WTC11 (cell line): ENCODE data around the gene CDH2. TPM values are rescaled to one million over a fixed set of nuclear protein-coding genes. Genes with fewer than 3 reads are reported as not detected.

Experiments used
- ATAC-seq: fragments of 200-7000 bp; cut with Tn5 transposase; 2 replicates; pipeline ENCODE4 v1.10.0; 2021; ENCODE audit warnings: mild to moderate bottlenecking, moderate library complexity
- CTCF ChIA-PET: fragments of 300-600 bp; sonication (Branson Sonifier 250); formaldehyde crosslinking; loops from one replicate; lab custom pipeline; 2021; ENCODE audit warnings: antibody characterized with exemption; lab: Charles Lee
- POLR2A ChIA-PET: fragments of 350-600 bp; sonication (Branson Sonifier 250); formaldehyde crosslinking; loops from one replicate; lab custom pipeline; 2021; ENCODE audit warnings: antibody characterized with exemption; lab: Charles Lee
- DNase-seq: peaks from one replicate; pipeline ENCODE4 v3.0.0; 2021; ENCODE audit warnings: low spot score
- H3K27ac Mint-ChIP-seq: 2 replicates; pipeline ENCODE4 v1.8.0; 2021; ENCODE audit warnings: mixed read lengths
- H3K27me3 Mint-ChIP-seq: 2 replicates; pipeline ENCODE4 v1.8.0; 2021; ENCODE audit warnings: low read depth, mild to moderate bottlenecking, moderate library complexity, mixed read lengths
- H3K36me3 Mint-ChIP-seq: 2 replicates; pipeline ENCODE4 v1.8.0; 2021; ENCODE audit warnings: mixed read lengths
- H3K4me1 Mint-ChIP-seq: 2 replicates; pipeline ENCODE4 v1.8.0; 2022; ENCODE audit warnings: mixed read lengths
- H3K4me3 Mint-ChIP-seq: 2 replicates; pipeline ENCODE4 v1.8.0; 2021; ENCODE audit warnings: mild to moderate bottlenecking, moderate library complexity, mixed read lengths
- H3K9me3 Mint-ChIP-seq: 2 replicates; pipeline ENCODE4 v1.8.0; 2021; ENCODE audit warnings: mixed read lengths
- EMX1 ChIP-seq: fragments of 250-450 bp; sonication (Bioruptor Pico); IDR thresholded peaks from 2 replicates; pipeline ENCODE4 v1.8.0; 2021; ENCODE audit warnings: mild to moderate bottlenecking
- GRHL2 ChIP-seq: fragments of 250-450 bp; sonication (Bioruptor Pico); IDR thresholded peaks from 2 replicates; pipeline ENCODE4 v1.8.0; 2022; ENCODE audit warnings: mild to moderate bottlenecking, moderate library complexity; ENCODE audit not compliant: insufficient replicate concordance, severe bottlenecking
- GTF2I ChIP-seq: fragments of 250-450 bp; sonication (Bioruptor Pico); conservative IDR thresholded peaks from 2 replicates; pipeline ENCODE4 v1.4.0; 2021; ENCODE audit warnings: mild to moderate bottlenecking
- HMGA2 ChIP-seq: fragments of 250-450 bp; sonication (Bioruptor Pico); IDR thresholded peaks from 2 replicates; pipeline ENCODE4 v1.4.0; 2021; ENCODE audit warnings: mild to moderate bottlenecking, moderate library complexity
- JAZF1 ChIP-seq: fragments of 250-450 bp; sonication (Bioruptor Pico); IDR thresholded peaks from 2 replicates; pipeline ENCODE4 v1.9.0; 2021; ENCODE audit warnings: moderate library complexity, mild to moderate bottlenecking, inconsistent platforms
- MXD4 ChIP-seq: fragments of 250-450 bp; sonication (Bioruptor Pico); IDR thresholded peaks from 2 replicates; pipeline ENCODE4 v1.8.0; 2021; ENCODE audit warnings: mild to moderate bottlenecking, moderate library complexity, borderline replicate concordance
- MYBL2 ChIP-seq: sonication (generic); formaldehyde crosslinking; IDR thresholded peaks from 2 replicates; pipeline ENCODE4 v1.8.1; 2023; ENCODE audit warnings: mild to moderate bottlenecking, moderate library complexity, missing genetic modification reagents
- SMAD3 ChIP-seq: sonication (generic); formaldehyde crosslinking; IDR thresholded peaks from 2 replicates; pipeline ENCODE4 v1.8.0; 2022; ENCODE audit warnings: missing genetic modification reagents, mild to moderate bottlenecking, borderline replicate concordance
- TEAD1 ChIP-seq: sonication (generic); formaldehyde crosslinking; IDR thresholded peaks from 2 replicates; pipeline ENCODE4 v1.8.0; 2022; ENCODE audit warnings: mild to moderate bottlenecking, missing genetic modification reagents
- TEAD4 ChIP-seq: sonication (generic); formaldehyde crosslinking; IDR thresholded peaks from 2 replicates; pipeline ENCODE4 v1.8.0; 2022; ENCODE audit warnings: mild to moderate bottlenecking, missing genetic modification reagents
- TP53 ChIP-seq: sonication (generic); formaldehyde crosslinking; IDR thresholded peaks from 2 replicates; pipeline ENCODE4 v1.8.1; 2023; ENCODE audit warnings: mild to moderate bottlenecking, missing genetic modification reagents
- ZNF121 ChIP-seq: sonication (generic); formaldehyde crosslinking; IDR thresholded peaks from 2 replicates; pipeline ENCODE4 v1.8.0; 2023; ENCODE audit warnings: missing genetic modification reagents
- ZNF423 ChIP-seq: fragments of 250-450 bp; sonication (Bioruptor Pico); IDR thresholded peaks from 2 replicates; pipeline ENCODE4 v2.1.2; 2022; ENCODE audit warnings: mild to moderate bottlenecking, moderate library complexity
- total RNA-seq: library from RNA; stranded (reverse); gene quantifications from 3 replicates; pipeline ENCODE4 v1.2.3, GENCODE V29; 2021
- TF ChIP-seq, protein P1 (sequence below): sonication (generic); formaldehyde crosslinking; conservative IDR thresholded peaks from 2 replicates; pipeline ENCODE4 v1.8.1; 2022; ENCODE audit warnings: mild to moderate bottlenecking, missing genetic modification reagents
- TF ChIP-seq, protein P2 (sequence below): sonication (generic); formaldehyde crosslinking; IDR thresholded peaks from 2 replicates; pipeline ENCODE4 v1.8.1; 2023; ENCODE audit warnings: mild to moderate bottlenecking, missing genetic modification reagents
- TF ChIP-seq, protein P3 (sequence below): sonication (generic); formaldehyde crosslinking; IDR thresholded peaks from 2 replicates; pipeline ENCODE4 v1.8.1; 2022; ENCODE audit warnings: missing genetic modification reagents, borderline replicate concordance
- TF ChIP-seq, protein P4 (sequence below): sonication (generic); formaldehyde crosslinking; IDR thresholded peaks from 2 replicates; pipeline ENCODE4 v1.8.1; 2022; ENCODE audit warnings: low read depth, mild to moderate bottlenecking, moderate library complexity, missing genetic modification reagents, borderline replicate concordance
- TF ChIP-seq, protein P5 (sequence below): sonication (generic); formaldehyde crosslinking; IDR thresholded peaks from 2 replicates; pipeline ENCODE4 v1.8.1; 2023; ENCODE audit warnings: mild to moderate bottlenecking, missing genetic modification reagents, moderate library complexity
- TF ChIP-seq, protein P6 (sequence below): sonication (generic); formaldehyde crosslinking; IDR thresholded peaks from 2 replicates; pipeline ENCODE4 v1.8.0; 2022; ENCODE audit warnings: missing genetic modification reagents
- TF ChIP-seq, protein P7 (sequence below): fragments of 250-450 bp; sonication (Bioruptor Pico); IDR thresholded peaks from 2 replicates; pipeline ENCODE4 v1.9.0; 2021; ENCODE audit warnings: mild to moderate bottlenecking, borderline replicate concordance
- TF ChIP-seq, protein P8 (sequence below): fragments of 250-450 bp; sonication (Bioruptor Pico); IDR thresholded peaks from 2 replicates; pipeline ENCODE4 v1.8.0; 2021; ENCODE audit warnings: mild to moderate bottlenecking

Gene CDH2
- total RNA-seq, 1 experiment from 2014 or later = 17.3 TPM

DNA sequence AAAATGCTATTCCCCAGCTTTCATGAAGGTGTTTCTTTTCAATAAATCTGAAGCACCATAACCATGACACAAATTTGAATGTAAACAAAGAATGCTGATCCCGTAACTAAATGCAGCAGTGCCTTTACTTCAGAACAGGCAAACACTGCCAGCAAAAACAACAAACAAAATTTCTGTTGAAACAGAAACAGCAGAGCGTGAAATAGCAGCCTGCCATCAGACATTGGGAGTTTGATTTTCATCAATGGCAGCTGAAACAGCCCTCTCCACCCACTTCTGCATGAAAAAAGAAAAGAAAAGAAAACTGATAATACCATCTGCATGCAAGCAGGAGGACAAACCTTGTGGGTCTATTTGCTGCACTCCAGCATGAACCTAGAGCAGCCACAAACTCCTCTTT, 128.3 kb downstream of the CDH2 start:
- ChIA-PET CTCF (no interaction called here), POLR2A (no interaction called here)
- H3K36me3 Mint-ChIP-seq = no peaks in the 10 kb centered on the region
- H3K27me3 Mint-ChIP-seq = no peaks in the 10 kb centered on the region
- no peak for ATAC-seq
- H3K4me1 Mint-ChIP-seq = peaks cover 40% of the 10 kb centered on the region
- no peak for DNase-seq
- H3K4me3 Mint-ChIP-seq = no peak overlapping the region
- H3K9me3 Mint-ChIP-seq = no peaks in the 10 kb centered on the region
- TF ChIP-seq ZNF121 = no peak
- TF ChIP-seq JAZF1 = no peak
- no peak for TF ChIP-seq MXD4 (CRISPR knock-in tag)
- TF ChIP-seq, protein P1, sequence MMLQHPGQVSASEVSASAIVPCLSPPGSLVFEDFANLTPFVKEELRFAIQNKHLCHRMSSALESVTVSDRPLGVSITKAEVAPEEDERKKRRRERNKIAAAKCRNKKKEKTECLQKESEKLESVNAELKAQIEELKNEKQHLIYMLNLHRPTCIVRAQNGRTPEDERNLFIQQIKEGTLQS (CRISPR knock-in tag) = no peak
- TF ChIP-seq ZNF423 (CRISPR knock-in tag) = no peak
- no peak for TF ChIP-seq TP53 (CRISPR knock-in tag)
- TF ChIP-seq, protein P2, sequence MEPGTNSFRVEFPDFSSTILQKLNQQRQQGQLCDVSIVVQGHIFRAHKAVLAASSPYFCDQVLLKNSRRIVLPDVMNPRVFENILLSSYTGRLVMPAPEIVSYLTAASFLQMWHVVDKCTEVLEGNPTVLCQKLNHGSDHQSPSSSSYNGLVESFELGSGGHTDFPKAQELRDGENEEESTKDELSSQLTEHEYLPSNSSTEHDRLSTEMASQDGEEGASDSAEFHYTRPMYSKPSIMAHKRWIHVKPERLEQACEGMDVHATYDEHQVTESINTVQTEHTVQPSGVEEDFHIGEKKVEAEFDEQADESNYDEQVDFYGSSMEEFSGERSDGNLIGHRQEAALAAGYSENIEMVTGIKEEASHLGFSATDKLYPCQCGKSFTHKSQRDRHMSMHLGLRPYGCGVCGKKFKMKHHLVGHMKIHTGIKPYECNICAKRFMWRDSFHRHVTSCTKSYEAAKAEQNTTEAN (CRISPR knock-in tag) = no peak
- H3K27ac Mint-ChIP-seq = 0 out of 2 replicates have a peak overlapping the region, but pooled peaks have one; percentile 45

DNA sequence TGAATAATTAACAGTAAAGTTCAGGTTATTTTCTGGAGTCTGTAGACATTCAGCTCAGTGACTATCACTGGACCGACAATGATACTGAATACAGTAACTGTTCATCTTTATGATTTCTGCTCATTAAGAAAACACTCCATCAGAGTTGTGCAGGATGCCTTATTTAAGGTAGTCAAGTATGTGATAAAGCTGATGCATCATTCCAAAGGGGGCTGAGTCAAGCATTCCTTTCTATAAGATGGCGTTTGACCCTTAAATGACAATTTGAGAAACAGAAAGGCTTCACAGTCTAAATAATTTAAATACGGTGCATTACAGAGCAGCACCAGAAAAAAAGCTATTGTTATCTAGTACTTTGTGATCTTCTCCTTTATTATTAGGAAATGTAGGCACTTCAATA, 131.1 kb downstream of the CDH2 start:
- ATAC-seq (peak; percentile 32; the same call in 1 of the 2 replicates), DNase-seq (no peak)
- H3K27ac Mint-ChIP-seq = peak overlapping the region; percentile 50; the same call in 1 of the 2 replicates
- no peaks in the 10 kb centered on the region for H3K9me3 Mint-ChIP-seq
- CTCF ChIA-PET = interaction anchor here (1.1 kb wide), 1 partner anchor 9 kb away, joined by 3 read pairs; no protein-coding TSS in a partner anchor
- no peak overlapping the region for H3K4me3 Mint-ChIP-seq
- no peaks in the 10 kb centered on the region for H3K36me3 Mint-ChIP-seq
- H3K27me3 Mint-ChIP-seq = no peaks in the 10 kb centered on the region
- H3K4me1 Mint-ChIP-seq = peaks cover 40% of the 10 kb centered on the region
- POLR2A ChIA-PET = no interaction called here
- TF ChIP-seq SMAD3 (CRISPR knock-in tag) (no peak), TEAD1 (CRISPR knock-in tag) (no peak), MYBL2 (CRISPR knock-in tag) (no peak), GRHL2 (no peak), EMX1 (CRISPR knock-in tag) (no peak), ZNF423 (CRISPR knock-in tag) (no peak), HMGA2 (no peak), TEAD4 (CRISPR knock-in tag) (no peak), GTF2I (CRISPR knock-in tag) (no peak)
- TF ChIP-seq, protein P3, sequence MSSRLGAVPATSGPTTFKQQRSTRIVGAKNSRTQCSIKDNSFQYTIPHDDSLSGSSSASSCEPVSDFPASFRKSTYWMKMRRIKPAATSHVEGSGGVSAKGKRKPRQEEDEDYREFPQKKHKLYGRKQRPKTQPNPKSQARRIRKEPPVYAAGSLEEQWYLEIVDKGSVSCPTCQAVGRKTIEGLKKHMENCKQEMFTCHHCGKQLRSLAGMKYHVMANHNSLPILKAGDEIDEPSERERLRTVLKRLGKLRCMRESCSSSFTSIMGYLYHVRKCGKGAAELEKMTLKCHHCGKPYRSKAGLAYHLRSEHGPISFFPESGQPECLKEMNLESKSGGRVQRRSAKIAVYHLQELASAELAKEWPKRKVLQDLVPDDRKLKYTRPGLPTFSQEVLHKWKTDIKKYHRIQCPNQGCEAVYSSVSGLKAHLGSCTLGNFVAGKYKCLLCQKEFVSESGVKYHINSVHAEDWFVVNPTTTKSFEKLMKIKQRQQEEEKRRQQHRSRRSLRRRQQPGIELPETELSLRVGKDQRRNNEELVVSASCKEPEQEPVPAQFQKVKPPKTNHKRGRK = no peak
- TF ChIP-seq, protein P4, sequence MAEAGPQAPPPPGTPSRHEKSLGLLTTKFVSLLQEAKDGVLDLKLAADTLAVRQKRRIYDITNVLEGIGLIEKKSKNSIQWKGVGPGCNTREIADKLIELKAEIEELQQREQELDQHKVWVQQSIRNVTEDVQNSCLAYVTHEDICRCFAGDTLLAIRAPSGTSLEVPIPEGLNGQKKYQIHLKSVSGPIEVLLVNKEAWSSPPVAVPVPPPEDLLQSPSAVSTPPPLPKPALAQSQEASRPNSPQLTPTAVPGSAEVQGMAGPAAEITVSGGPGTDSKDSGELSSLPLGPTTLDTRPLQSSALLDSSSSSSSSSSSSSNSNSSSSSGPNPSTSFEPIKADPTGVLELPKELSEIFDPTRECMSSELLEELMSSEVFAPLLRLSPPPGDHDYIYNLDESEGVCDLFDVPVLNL = no peak
- TF ChIP-seq, protein P5, sequence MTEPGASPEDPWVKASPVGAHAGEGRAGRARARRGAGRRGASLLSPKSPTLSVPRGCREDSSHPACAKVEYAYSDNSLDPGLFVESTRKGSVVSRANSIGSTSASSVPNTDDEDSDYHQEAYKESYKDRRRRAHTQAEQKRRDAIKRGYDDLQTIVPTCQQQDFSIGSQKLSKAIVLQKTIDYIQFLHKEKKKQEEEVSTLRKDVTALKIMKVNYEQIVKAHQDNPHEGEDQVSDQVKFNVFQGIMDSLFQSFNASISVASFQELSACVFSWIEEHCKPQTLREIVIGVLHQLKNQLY = no peak
- TF ChIP-seq, protein P6, sequence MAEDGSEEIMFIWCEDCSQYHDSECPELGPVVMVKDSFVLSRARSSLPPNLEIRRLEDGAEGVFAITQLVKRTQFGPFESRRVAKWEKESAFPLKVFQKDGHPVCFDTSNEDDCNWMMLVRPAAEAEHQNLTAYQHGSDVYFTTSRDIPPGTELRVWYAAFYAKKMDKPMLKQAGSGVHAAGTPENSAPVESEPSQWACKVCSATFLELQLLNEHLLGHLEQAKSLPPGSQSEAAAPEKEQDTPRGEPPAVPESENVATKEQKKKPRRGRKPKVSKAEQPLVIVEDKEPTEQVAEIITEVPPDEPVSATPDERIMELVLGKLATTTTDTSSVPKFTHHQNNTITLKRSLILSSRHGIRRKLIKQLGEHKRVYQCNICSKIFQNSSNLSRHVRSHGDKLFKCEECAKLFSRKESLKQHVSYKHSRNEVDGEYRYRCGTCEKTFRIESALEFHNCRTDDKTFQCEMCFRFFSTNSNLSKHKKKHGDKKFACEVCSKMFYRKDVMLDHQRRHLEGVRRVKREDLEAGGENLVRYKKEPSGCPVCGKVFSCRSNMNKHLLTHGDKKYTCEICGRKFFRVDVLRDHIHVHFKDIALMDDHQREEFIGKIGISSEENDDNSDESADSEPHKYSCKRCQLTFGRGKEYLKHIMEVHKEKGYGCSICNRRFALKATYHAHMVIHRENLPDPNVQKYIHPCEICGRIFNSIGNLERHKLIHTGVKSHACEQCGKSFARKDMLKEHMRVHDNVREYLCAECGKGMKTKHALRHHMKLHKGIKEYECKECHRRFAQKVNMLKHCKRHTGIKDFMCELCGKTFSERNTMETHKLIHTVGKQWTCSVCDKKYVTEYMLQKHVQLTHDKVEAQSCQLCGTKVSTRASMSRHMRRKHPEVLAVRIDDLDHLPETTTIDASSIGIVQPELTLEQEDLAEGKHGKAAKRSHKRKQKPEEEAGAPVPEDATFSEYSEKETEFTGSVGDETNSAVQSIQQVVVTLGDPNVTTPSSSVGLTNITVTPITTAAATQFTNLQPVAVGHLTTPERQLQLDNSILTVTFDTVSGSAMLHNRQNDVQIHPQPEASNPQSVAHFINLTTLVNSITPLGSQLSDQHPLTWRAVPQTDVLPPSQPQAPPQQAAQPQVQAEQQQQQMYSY (CRISPR knock-in tag) = no peak
- TF ChIP-seq, protein P7, sequence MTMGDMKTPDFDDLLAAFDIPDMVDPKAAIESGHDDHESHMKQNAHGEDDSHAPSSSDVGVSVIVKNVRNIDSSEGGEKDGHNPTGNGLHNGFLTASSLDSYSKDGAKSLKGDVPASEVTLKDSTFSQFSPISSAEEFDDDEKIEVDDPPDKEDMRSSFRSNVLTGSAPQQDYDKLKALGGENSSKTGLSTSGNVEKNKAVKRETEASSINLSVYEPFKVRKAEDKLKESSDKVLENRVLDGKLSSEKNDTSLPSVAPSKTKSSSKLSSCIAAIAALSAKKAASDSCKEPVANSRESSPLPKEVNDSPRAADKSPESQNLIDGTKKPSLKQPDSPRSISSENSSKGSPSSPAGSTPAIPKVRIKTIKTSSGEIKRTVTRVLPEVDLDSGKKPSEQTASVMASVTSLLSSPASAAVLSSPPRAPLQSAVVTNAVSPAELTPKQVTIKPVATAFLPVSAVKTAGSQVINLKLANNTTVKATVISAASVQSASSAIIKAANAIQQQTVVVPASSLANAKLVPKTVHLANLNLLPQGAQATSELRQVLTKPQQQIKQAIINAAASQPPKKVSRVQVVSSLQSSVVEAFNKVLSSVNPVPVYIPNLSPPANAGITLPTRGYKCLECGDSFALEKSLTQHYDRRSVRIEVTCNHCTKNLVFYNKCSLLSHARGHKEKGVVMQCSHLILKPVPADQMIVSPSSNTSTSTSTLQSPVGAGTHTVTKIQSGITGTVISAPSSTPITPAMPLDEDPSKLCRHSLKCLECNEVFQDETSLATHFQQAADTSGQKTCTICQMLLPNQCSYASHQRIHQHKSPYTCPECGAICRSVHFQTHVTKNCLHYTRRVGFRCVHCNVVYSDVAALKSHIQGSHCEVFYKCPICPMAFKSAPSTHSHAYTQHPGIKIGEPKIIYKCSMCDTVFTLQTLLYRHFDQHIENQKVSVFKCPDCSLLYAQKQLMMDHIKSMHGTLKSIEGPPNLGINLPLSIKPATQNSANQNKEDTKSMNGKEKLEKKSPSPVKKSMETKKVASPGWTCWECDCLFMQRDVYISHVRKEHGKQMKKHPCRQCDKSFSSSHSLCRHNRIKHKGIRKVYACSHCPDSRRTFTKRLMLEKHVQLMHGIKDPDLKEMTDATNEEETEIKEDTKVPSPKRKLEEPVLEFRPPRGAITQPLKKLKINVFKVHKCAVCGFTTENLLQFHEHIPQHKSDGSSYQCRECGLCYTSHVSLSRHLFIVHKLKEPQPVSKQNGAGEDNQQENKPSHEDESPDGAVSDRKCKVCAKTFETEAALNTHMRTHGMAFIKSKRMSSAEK (CRISPR knock-in tag) = no peak
- TF ChIP-seq, protein P8, sequence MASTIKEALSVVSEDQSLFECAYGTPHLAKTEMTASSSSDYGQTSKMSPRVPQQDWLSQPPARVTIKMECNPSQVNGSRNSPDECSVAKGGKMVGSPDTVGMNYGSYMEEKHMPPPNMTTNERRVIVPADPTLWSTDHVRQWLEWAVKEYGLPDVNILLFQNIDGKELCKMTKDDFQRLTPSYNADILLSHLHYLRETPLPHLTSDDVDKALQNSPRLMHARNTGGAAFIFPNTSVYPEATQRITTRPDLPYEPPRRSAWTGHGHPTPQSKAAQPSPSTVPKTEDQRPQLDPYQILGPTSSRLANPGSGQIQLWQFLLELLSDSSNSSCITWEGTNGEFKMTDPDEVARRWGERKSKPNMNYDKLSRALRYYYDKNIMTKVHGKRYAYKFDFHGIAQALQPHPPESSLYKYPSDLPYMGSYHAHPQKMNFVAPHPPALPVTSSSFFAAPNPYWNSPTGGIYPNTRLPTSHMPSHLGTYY (CRISPR knock-in tag) = no peak
